ENCODE results near the gene MSRB3. TPM values are rescaled to one million over a fixed set of nuclear protein-coding genes. Genes with fewer than 3 reads are reported as not detected.
"Not testable (repeated sequence)": the region's sequence is repeated elsewhere in the genome, so short reads cannot be mapped to it uniquely, and the experiment has no call there.

Gene MSRB3
- total and polyA plus RNA-seq, 7 donors = 15.4 to 64.1 (median 48.3) TPM

- peaks cover 5 to 57% of the 10 kb centered on the region in 2 donors for H3K36me3 ChIP-seq (ENCODE audit: insufficient read depth in 1 of 2, low read depth in 1 of 2)
- DNase-seq (no peak), ATAC-seq (no peak)
- no peaks in the 10 kb centered on the region for H3K4me1 ChIP-seq
- no peaks in the 10 kb centered on the region for H3K27me3 ChIP-seq (ENCODE audit: insufficient read depth in 3 of 3, low read length in 2 of 3)
- H3K27ac ChIP-seq = no peak overlapping the region
- H3K9me3 ChIP-seq = no peaks in the 10 kb centered on the region
- intact Hi-C loops (cut with DNase I) = no loop called here
- WGBS, 3 donors = 92 to 95% (median 94%) methylated on average over 1 of the region's 1 CpG
- H3K4me3 ChIP-seq = no peak overlapping the region
- no peak for TF ChIP-seq CTCF (IDR thresholded peaks at IDR 0.05)
Measured at GRCh38 chr12:65454115-65454787, 175.8 kb downstream of the MSRB3 start.

- H3K27me3 ChIP-seq (ENCODE audit: insufficient read depth in 3 of 3, low read length in 2 of 3); intact Hi-C loops (cut with DNase I); H3K4me3 ChIP-seq; H3K9me3 ChIP-seq; H3K27ac ChIP-seq; ATAC-seq; DNase-seq; H3K4me1 ChIP-seq: not testable (repeated sequence)
- H3K36me3 ChIP-seq (ENCODE audit: insufficient read depth in 1 of 2, low read depth in 1 of 2) = peaks cover 5 to 69% of the 10 kb centered on the region in 2 donors
Measured at GRCh38 chr12:65457341-65457740, 178.9 kb downstream of the MSRB3 start.

GRCh38 chr12:65458718-65459117, 180.2 kb downstream of the MSRB3 start:
- 94 to 97% (median 97%) methylated on average over 2 of the region's 2 CpGs for WGBS, 3 donors
- TF ChIP-seq CTCF (IDR thresholded peaks at IDR 0.05) = no peak
- no peaks in the 10 kb centered on the region for H3K27me3 ChIP-seq (ENCODE audit: insufficient read depth in 3 of 3, low read length in 2 of 3)
- H3K9me3 ChIP-seq = no peaks in the 10 kb centered on the region
- no peak for DNase-seq
- peaks cover 5 to 73% of the 10 kb centered on the region in 2 donors for H3K36me3 ChIP-seq (ENCODE audit: insufficient read depth in 1 of 2, low read depth in 1 of 2)
- no peaks in the 10 kb centered on the region for H3K4me1 ChIP-seq
- H3K27ac ChIP-seq = no peak overlapping the region
- intact Hi-C loops (cut with DNase I) = no loop called here
- no peak overlapping the region for H3K4me3 ChIP-seq
- no peak for ATAC-seq

GRCh38 chr12:65459545-65459944, 181.1 kb downstream of the MSRB3 start:
- Histone ChIP-seq H3K4me3 (no peak overlapping the region), H3K27ac (no peak overlapping the region), H3K27me3 (ENCODE audit: insufficient read depth in 3 of 3, low read length in 2 of 3) (no peaks in the 10 kb centered on the region), H3K9me3 (no peaks in the 10 kb centered on the region), H3K4me1 (no peaks in the 10 kb centered on the region), H3K36me3 (ENCODE audit: insufficient read depth in 1 of 2, low read depth in 1 of 2) (peaks cover 2 to 72% of the 10 kb centered on the region in 2 donors)
- intact Hi-C loops (cut with DNase I) = no loop called here
- ATAC-seq = no peak
- no peak for DNase-seq
- TF ChIP-seq CTCF (IDR thresholded peaks at IDR 0.05) = no peak

- peaks cover 5 to 72% of the 10 kb centered on the region in 2 donors for H3K36me3 ChIP-seq (ENCODE audit: insufficient read depth in 1 of 2, low read depth in 1 of 2)
- 76 to 85% (median 80%) methylated on average over 8 of the region's 8 CpGs for WGBS, 3 donors
- no peaks in the 10 kb centered on the region for H3K9me3 ChIP-seq
- DNase-seq = no peak
- no peaks in the 10 kb centered on the region for H3K4me1 ChIP-seq
- H3K27ac ChIP-seq = no peak overlapping the region
- ATAC-seq = no peak
- H3K4me3 ChIP-seq = no peak overlapping the region
- intact Hi-C loops (cut with DNase I) = no loop called here
- TF ChIP-seq CTCF (IDR thresholded peaks at IDR 0.05) = no peak
- H3K27me3 ChIP-seq (ENCODE audit: insufficient read depth in 3 of 3, low read length in 2 of 3) = no peaks in the 10 kb centered on the region
Measured at GRCh38 chr12:65460063-65460462, 181.6 kb downstream of the MSRB3 start.
